Esophagus squamous epithelium (tissue), 4 donors: ENCODE results near the gene WNK2.

Experiments
- CTCF ChIP-seq, 6 experiments: fragments of 450-650 bp in 4 of 6; fragments of 200-600 bp in 2 of 6; sonication (generic) in 2 of 6; IDR thresholded peaks; one replicate each; pipeline ENCODE4 v1.5.1; 2016 to 2019; ENCODE audit warnings: antibody characterized with exemption in 6 of 6, mild to moderate bottlenecking in 4 of 6, moderate library complexity in 4 of 6
- POLR2A ChIP-seq, 4 donors: fragments of 450-650 bp; IDR thresholded peaks; one replicate each; pipeline ENCODE4 v1.6.1; 2017; ENCODE audit warnings: antibody characterized with exemption in 4 of 4, mild to moderate bottlenecking in 4 of 4, moderate library complexity in 3 of 4

GRCh38 chr9:93229636-93230035 is 45.7 kb downstream of the WNK2 start:
- TF ChIP-seq CTCF (IDR thresholded peaks at IDR 0.05): no peak
- TF ChIP-seq POLR2A (IDR thresholded peaks at IDR 0.05): no peak
